NCI-H1930 (cell line): Measurements from ENCODE around the gene SMPX.
A peak's percentile ranks its signal among the peaks of the same experiment; 100 is the strongest.
"Not testable (repeated sequence)": the region's sequence is repeated elsewhere in the genome, so short reads cannot be mapped to it uniquely, and the experiment has no call there.

Source experiments
- DNase-seq, 2 experiments: peaks; one replicate each; lab custom pipeline; 2025; lab: John Stamatoyannopoulos, UW

SMPX gene

DNA sequence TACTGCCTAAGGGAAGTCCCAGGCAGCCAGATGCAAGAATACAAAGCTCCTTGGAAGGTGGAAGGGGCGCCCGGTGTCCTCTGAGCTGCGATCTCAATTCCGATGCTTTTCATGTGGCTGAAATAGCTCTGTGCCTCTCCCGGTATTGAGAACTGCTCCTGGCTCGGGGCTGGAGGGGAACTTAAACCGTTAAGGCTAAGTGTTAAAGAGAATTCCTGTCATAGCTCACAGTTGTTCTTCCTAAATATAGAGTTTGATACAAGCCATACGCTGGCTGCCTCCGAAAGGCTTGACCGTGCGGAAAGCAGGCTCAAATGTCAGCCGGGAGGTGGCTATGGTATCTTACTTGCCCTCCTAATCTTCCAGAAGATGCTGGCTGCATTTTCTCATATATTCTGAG, at the start of gene SMPX:
TSS of gene SMPX (minus strand) at position 157 of the 400 bp plus-strand sequence. CDS start 3,826 bp downstream, outside the sequence.
- DNase-seq: no peak

GRCh38 chrX:21806691-21807090, 48.8 kb upstream of the SMPX start:
- no peak for DNase-seq

GRCh38 chrX:21802839-21803238, 44.9 kb upstream of the SMPX start:
- DNase-seq: no peak

DNA sequence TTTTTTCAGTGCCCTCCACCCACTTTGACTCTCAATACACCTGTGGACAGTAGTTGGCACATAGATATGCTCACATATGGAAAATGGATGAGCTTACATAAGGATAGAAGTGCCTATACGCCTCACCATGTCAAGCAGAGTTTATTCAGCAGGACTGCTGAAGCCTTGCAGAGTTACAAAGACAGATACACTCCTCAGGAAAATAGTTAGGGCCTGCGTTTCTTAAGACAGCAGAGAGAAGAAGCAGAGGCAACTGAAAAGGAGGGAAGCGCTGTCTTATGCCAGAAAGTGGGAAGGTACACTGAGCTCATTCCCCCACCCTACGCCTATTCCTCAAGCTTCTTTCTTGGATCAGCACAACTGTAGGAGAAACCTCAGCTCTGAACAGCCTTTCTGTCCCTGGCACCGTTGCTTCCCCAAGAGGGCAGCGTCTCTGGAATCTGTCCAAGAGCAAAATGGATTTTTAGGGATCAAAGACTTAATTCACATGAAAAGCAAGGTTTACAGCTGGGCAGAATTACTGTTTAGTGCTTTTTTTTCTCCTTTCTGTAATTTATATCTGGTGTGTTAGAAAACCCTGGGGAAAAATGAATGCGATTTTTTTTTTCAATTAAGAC, 44.2 kb upstream of the SMPX start:
- DNase-seq: no peak

DNA sequence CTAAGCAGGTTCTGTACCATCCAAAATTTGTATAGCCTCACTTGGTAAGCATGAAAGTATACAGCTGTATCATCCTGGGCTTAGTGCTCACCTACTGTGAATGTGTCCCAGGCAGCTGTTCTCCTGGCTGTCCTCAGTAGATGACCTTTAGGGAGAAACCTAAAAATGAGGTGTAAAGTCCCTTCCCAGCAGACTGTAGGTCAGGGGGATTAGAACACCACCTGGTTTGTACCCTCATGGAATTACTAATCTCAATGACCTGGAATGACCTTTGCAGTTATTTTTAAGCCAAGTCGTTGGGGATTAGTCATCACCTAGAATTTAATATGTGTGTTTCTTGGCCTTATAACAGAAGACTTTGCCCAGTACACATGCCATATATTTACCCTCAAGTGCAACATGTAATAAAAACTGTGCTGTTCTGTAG, 42.4 kb upstream of the SMPX start:
- no peak for DNase-seq

DNA sequence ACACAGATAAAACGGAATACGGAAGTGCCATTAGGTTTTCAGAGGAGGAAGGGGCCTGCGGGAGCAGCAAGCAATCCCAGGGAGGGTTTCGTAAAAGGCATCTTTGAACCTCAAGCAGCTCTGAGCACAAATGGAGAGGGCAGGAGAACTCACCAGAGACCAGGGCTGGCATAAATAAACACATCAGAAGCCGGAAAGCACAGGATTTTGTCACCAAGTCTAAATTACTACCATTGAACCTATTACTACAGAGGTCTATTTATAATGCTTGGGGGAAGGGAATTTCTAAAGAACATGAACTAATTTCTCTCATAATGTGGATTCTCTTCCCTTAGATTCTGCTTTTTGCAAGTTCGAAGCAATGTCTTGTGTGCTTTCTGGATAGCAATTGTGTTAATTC, 41.9 kb upstream of the SMPX start:
- DNase-seq: no peak

DNA sequence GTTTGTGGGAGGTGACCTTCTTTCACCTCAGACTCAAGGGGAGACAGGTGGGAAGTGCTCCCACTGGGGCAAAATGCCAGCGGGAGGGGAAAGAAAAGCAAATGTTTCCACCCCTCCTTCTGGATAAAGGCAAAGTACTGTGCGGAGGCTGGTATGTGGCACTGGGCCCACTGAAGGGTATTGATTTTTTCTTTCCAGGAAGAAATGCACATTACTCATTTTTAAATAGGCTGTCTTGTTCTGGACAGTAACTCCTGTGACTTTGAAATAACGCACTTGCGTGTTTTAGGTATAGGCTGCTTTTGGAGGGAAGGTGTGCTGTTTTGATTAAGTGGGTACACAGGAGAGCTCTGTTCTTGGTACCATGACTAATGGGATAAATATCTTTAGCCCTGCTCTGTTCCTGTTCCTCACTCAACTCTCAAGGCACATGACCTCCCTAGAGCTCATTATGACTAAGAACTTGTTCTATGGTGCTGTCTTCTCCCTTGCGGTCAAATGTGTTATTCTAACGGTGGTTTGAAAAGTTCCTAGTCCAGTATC, 40.8 kb upstream of the SMPX start:
- DNase-seq: no peak

GRCh38 chrX:21781976-21782375, 24.1 kb upstream of the SMPX start:
- DNase-seq: no peak

DNA sequence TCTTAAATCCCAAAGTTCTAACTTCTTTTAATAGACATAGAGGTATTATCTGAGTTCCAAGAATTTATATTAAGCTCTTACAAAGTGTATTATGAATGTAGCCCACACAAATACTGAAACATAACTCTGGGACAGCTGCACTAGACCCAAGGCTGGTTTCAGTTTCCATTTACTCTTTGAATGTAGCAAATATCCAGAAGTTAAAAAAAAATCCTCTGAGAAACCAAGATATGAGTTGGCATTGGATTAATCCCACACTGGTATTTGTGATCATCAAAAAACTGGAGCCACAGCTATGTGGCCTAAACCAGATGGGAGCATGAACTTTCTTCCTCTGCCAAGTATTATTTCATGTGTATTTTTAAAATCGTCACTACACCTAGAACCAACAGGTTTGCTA, 23.6 kb upstream of the SMPX start:
- no peak for DNase-seq

- DNase-seq: no peak
Observed at GRCh38 chrX:21779095-21779494, 21.2 kb upstream of the SMPX start.

DNA sequence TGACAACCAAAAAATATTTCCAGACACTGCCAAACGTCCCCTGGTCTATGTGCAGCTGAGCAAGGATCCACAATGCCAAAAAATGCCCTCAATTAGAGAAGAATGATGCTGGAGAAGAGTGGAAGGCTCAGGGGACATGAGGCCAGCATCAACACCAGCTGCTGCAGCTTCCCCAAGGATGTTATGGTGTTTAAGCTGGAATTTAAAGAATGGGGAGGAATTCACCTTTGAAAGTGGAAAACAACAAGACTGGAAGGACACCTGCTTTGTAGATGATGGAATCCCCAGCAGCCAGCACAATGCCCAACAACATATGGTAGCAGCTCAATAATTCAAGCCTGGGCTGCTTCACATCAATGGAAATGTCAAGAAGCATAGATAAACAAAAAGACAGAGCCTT, 20.3 kb upstream of the SMPX start:
- DNase-seq: no peak

- DNase-seq: not testable (repeated sequence)
Observed at GRCh38 chrX:21775128-21775527, 17.2 kb upstream of the SMPX start.

- not testable (repeated sequence) for DNase-seq
Observed at GRCh38 chrX:21773036-21773435, 15.1 kb upstream of the SMPX start.

DNA sequence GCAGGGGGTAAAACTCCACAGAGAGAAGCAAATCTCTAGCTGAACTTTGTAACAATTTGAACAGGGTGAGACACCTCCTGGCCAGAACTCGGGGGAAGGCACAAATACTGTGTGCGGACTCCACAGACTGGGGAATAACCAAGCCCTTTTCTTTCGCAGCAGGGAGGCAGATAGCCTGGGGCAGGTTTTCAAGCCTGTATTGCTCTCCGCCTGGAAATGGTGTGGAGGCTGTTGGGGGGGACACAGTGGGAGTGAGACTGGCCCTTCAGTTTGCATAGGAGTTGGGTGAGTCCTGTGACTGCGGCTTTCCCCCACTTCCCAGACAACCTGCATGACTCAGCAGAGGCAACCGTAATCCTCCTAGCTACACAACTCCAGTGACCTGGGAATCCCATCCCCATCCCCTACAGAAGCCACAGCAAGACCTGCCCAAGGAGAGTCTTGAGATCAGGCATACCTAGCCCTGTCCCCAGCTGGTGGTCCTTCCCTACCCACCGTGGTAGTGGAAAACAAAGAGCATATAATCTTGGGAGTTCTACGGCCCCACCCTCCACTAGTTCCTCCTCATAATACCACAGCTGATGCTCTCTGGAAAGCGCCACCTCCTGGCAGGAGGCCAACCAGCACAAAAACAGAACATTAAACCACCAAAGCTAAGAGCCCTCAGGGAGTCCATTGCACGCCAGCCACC, 12.9 kb upstream of the SMPX start:
- DNase-seq: no peak

- no peak for DNase-seq
Observed at GRCh38 chrX:21766101-21766500, 8.2 kb upstream of the SMPX start.

DNA sequence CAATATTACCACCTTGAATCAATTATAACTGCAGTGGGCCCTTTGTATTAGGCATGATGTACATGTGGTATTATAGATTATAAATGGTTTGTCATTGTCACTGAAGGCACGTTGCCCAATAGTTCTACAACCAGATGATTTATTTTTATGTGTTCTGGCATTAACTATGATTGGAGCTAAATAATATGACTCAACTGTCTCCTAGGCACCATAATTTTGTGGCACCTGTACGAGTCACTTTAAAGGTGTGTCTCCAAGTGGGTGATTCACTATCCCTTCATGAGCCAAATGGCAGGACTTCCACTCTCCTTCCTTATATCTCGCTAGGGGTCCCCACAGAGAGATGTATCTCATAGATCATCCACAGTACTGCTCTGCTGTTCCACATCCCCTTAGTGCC, 6.1 kb upstream of the SMPX start:
- no peak for DNase-seq

- DNase-seq: no peak
Observed at GRCh38 chrX:21758488-21758887, 572 bp upstream of the SMPX start.

GRCh38 chrX:21756785-21757529, 959 bp downstream of the SMPX start:
- DNase-seq: no peak

- no peak for DNase-seq
Observed at GRCh38 chrX:21749924-21750323, 8.0 kb downstream of the SMPX start.

- no peak for DNase-seq
Observed at GRCh38 chrX:21748235-21748634, 9.7 kb downstream of the SMPX start.

DNA sequence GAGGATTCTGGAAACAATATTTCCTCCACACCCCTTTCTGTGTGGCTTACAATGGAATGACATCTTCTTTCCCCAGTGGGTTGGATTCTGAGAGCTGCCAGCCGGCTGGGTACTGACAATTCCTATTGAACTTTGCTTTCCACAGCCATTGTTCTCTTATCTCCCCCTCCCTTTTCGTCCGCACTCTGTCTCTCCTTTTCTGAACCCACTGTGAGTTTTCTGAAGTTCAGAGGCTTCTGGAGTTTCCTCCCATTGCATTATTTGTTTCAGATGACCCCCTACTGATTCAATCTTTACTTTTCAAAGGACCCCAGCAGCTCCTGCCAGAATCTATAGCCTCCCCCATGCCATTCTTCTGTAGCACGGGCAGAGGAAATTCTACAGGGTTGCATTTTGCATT, 10.4 kb downstream of the SMPX start:
- DNase-seq: peak; percentile 2 to 7

DNA sequence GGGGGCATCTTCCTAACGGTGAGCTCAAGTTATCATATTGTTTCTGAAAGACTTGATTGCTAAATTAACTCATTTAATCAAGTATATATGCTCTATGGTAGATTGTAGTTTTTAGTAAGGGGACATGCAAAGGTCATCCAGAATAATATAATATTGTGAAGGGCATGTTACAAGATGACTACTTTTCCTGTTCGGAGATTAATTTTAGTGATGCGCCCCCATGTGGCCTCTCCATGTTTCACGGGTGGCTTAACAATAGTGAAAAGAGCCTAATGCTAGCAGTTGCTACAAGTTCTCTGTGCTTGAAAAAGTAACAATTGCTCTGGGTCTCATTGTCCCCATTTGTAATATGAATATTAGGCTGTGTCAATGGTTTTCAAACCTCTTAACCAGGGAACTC, 12.2 kb downstream of the SMPX start:
- peak; percentile 2 to 5 for DNase-seq

- DNase-seq: no peak
Observed at GRCh38 chrX:21744721-21745120, 13.2 kb downstream of the SMPX start.
